Non-pigmented ciliary epithelial cell (primary cell): ENCODE results near the gene SMARCA2.
"Not testable (repeated sequence)": the region's sequence is repeated elsewhere in the genome, so short reads cannot be mapped to it uniquely, and the experiment has no call there.

Source experiments
- DNase-seq: peaks from one replicate; pipeline ENCODE4 v3.0.0-alpha.2; 2010; ENCODE audit warnings: low read depth

Gene SMARCA2

DNA sequence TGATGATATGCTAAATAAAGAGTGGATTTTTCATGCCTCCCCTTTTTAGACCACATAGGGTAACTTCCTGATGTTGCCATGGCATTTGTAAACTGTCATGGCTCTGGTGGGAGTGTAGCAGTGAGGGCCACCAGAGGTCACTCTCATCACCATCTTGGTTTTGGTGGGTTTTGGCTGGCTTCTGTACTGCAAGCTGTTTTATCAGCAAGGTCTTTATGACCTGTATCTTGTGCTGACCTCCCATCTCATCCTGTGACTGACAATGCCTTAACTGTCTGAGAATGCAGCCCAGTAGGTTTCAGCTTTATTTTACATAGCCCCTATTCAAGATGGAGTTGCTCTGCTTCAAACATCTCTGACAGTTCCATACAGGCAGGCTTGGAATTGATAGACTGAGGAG is 131.6 kb downstream of the SMARCA2 start:
- not testable (repeated sequence) for DNase-seq

DNA sequence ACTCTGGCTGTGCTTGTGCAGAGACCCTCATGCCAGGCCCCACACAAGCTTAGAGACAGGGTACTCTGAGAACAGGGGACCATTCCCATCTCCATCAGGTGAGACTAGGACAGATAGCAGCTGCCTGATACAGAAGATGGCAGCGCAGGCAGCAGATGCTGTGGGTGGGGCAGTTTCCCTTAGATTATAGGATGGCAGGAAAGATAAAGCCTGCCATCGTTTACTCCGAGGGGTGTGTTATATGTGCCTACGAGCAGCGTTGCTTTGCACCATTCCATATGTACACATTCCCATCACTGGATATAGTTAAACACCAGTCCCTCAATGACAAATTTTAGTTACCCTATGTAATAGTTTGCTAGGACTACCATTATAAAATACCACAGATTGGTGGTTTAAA is 135.2 kb downstream of the SMARCA2 start:
- no peak for DNase-seq

DNA sequence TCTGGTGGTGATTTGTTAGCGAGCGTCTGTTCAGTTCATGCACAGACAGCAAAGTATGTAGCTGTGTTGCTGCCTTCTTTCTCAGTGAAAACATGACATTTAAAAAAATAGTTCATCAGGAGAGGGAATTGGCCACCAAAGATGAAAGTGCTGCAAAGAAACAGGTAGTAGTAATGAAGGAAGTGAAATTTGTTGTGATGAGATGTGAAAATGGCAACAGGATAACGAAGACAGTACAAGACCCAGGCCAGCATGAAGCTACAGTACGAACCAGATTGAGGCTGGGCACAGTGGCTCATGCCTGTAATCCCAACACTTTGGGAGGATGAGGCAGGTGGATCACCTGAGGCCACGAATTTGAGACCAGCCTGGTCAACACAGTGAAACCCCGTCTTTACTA is 136.0 kb downstream of the SMARCA2 start:
- no peak for DNase-seq

DNA sequence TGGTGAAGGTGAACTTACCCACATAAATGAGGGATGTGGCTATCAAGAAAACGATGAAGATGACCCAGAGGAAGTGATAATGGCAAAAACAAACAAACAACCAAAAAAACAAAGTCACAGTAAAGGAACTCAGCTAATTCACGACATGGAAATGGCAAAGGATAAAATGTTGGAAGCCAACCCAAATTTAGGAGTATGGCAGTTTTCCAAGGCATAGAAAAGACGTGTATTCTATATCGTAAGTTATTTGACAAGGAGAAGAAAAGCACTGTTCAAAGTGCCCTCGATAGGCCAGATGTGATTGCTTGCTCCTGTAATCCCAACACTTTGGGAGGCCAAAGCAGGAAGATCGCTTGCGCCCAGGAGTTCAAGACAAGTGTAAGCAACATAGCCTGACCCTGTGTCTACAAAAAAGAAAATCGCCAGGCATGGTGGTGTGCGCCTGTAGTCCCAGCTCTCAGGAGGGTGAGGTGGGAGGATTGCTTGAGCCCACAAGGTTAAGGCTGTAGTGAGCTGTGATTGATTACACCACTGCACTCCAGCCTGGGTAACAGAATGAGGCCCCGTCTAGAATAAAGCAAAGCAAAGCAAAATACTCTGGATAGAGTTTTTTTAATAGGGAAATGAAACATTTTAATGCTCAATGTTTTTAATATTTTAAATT is 138.0 kb downstream of the SMARCA2 start:
- DNase-seq = no peak

DNA sequence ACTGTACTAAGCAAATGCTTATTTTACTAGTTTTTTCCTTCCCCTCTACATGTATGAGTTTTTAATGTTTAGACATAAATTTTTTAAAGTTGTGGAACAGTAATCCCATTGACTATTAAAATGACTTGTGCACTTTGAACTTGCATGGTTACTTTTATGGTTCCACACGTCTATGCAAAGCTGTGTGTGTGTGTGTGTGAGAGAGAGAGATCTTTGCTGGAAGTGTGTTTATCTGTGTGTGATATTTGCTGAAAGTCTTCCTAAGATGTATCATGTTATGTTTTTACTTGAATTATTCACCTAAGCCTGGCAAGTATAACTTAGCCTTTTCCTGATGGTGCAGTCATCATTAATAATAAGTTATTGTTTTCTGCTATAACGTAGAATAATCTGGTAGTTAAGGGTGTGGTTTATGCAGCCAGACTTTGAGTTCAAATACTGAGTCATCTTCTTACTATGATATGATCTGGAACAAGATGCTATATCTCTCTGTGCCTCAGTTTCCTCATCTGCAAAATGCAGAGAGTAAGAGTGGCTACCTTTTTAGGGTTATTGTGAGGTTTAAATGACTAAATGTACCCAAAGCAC is 138.6 kb downstream of the SMARCA2 start:
- no peak for DNase-seq

DNA sequence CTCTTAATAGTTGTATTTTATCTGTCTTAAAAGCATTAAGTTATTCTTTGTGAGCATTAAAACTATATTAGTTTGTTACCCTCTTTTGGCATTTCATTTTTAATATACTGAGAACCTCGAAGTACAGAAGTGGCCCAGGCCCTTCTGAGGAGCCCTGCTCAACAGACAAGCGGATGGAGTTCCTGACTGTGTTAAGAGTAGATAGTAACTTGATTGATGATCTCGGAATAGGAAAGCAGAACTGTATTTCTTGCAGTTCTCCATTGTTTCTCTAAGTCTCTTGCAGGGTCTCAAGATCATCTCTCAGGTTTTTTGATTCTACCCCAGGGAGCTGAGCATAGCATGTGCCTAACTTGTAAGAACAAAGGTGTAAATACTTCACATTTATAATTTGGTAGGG is 139.6 kb downstream of the SMARCA2 start:
- no peak for DNase-seq

DNA sequence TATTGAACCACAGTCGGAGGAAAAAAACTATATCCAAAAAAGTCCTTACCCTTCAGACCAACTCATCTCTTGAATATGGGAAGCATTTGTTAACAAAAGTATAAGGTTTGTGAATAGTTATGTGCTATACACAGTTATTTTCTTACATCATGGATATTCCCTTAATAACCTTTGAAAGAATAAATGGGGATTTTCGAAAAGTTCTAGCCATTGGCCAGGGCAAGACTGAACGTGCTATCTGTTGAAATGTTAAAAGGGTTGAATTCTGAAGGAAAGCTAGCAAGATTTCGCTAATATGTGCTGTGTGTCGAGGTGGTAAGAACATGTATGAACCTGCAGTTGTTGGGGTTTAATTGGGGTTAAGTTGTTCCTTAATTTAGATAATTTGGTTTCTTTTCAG is 140.8 kb downstream of the SMARCA2 start:
- no peak for DNase-seq

DNA sequence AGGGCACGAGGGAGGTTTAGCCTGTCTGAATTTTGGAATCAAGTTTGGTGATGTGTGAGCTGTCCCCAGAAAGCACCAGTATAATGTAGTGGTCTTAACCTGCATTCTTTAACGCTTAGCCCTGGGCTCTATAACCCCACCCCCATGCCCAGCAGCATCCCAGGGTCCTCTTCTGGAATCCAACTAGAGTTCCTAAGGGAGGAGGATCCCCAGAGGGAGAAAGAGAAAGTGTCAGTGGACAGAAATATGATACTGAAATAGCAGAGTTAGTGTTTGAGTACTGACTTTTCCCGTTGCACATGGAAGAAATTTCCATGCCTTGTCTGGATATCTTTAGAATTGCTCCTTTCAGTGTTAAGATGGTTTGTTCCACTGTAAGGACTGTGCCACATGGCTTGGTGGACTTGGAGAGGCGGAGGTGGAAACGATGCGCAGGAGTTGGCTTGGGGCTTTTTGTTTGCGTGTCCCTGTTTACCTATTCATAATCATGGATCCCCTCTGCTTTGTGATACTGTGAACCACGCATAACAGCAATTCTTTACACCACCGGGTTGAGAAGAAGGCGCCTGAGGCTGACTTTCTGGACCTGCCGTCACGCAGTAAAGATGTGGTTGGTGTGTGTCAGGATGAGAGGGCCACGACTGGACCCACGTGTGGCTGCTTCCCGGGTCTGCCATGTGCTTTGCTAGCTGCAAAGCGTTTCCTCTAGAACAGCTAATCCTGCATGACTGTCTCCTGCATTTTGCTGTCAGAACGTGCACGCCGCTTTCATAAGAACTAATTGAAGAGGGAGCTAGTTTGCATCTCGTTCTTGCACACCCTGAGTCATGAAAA is 142.3 kb downstream of the SMARCA2 start:
- no peak for DNase-seq

DNA sequence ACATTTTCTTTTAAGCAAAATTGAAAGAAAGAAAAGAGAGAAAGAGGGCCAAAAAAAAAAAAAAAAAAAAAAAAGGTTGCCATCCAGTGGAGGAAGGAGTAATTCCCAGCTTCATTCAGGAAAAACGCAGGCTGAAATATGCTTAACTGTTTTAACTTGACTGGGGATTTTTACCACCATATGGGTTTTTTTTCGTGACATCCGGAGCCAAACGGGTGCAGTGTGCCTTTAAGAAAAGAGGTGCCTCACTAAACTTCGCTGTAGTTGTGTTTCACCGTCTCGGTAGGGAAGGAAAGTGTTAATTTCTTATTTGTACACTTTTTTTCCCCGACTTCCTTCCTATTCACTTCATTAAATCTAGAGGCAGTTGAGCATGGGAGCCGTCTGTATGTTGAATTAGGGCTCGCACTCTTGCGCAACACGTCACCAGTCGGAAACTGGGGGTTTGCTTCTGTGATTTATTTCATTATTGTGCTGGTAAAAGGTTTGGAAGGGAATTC is 143.0 kb downstream of the SMARCA2 start:
- DNase-seq = no peak

DNA sequence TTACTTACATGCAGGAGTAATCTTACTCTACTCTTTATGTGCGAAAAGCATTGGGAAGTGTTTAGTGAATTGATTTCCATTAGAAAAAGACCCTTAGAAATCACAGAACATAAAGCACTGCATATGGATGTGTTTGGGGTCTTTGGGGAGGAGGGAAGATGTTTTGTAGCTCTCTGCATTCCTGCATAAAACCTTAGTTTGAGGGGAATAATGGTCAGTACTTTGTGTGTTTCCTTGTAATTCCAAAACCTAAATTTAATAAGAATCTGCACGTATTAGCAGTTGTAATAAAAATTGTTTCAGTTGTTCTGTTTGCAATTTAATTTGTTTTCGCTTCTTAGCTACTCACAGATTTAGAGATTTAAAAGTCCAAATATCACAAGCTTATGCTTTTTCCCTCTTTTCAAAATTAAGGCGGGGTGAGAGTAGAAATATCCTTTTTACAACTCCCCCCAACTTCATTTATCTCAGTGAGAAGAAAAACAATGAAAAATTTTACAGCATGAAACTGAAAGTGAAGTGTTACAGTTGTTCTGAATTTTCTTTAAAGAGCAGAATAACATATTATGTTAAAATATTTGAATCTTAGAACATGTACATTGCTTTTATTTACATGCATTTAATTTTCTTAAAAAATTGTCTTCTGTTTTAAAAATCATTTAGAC is 143.8 kb downstream of the SMARCA2 start:
- DNase-seq = no peak

DNA sequence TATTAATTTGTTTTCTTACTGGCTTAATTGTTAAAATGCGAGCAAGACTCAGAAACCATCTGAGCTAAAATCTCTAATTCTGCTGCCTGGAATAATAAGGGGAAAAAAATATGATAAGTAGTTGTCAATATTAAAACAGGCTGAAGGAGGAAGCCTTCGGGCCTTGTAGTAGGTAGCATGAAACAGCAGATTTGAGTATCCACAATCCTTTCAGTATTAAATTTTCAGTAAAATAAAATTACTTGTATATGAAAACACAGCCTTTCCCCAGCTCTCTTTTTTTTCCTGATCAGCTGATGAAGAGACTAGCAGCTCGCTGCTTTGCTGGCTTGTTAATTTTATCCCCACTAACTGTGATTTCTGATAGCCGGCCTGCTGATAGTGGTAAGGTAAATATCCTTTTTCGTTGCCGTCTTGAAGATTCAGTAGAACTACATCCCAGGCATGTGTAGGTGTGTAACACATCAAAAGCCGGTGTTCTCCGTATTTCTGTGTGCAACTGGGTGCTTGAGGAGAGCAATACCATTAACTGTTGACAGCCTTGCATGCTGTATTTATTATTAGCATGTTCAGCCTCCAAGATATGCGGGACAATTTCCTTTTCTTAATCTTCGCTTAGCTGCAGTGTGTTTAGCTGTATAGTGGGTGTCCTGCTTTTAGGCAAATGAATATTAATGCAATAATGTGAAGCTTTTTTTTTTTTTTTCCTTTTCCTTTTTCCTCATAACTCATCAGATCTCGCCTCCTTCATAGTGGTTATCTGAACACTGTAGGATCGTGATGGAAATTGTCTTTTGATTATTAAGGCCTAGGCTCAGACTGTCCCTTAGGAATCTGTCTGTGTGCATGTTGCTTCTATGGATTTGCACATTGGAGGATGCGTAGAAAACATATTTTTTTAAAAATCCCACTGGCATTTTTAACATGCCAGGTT is 144.6 kb downstream of the SMARCA2 start:
- DNase-seq = no peak

DNA sequence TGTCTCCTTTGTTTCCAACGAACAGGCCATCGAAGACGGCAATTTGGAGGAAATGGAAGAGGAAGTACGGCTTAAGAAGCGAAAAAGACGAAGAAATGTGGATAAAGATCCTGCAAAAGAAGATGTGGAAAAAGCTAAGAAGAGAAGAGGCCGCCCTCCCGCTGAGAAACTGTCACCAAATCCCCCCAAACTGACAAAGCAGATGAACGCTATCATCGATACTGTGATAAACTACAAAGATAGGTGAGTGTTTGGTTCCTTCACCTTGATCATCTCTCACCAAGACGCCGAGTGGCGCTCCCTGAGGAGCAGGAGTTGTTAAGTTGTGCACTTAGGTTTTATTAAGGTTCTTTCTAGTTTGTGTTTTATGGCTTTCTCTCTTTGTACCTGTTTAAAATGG is 146.5 kb downstream of the SMARCA2 start:
- no peak for DNase-seq

DNA sequence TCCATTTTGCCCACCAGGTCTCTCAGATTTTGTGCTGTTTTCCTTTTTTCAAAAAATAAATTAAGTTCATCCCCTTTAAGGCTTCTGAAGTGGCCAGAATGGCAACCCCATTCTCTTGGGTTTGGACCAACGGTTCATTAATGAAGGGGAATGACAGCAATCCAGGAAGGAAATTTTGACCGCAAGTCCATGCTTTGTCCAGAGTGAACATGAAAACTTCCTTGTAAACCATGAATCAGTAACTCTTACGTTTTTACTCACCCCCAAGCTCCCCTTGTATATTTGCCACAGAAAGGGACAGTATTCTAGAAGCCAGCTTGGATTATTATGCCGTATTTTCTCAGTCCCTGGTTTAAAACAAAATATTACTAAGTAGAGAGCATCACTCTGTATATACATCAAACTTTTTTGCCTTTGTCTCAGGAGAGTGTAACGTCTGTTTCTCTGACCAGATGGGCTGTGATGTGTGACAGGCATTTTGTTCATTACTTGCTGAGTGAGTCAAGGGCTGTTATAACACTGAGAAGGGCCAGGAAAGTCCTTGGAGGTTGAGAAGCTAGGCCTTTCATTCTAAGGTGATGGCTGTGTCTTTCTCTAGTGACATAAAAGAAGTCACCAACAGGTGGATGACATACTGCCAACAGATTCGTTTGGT is 148.2 kb downstream of the SMARCA2 start:
- no peak for DNase-seq

DNA sequence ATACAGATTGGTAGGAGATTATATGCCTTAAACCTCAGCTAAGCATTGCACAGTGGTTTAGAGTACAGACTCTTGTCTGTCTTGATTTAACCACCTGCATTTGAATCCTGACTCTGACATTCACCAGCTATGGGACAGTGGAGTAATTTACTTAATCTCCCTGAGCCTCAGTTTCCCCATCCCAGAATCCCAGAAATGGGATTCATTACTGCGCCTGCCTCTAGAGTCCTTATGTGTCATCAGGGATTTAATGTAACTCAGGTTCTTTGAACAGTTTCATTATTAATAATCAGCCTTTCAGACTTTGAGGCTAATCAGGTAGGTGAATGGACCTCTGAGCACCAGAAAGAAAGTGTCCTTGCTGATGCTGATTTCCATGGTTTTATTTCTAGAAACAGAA is 149.1 kb downstream of the SMARCA2 start:
- no peak for DNase-seq

DNA sequence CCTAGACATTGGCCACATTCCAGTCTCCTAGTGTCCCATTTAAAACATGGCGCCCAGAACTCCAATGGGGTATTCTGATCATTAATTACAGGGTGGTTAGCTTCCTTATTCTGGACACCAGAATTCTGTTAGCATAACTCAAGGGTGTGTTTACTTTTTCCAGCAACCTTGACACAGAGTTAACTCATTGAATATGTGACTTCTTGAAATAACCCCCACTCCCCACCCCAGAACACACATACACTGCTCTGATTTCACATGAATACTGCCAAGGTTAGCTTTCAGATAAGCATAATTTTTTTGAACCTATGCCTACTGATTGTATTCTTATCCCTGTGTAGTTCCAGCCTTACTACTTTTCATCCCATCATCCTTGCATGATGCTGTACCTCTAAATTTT is 151.1 kb downstream of the SMARCA2 start:
- no peak for DNase-seq

DNA sequence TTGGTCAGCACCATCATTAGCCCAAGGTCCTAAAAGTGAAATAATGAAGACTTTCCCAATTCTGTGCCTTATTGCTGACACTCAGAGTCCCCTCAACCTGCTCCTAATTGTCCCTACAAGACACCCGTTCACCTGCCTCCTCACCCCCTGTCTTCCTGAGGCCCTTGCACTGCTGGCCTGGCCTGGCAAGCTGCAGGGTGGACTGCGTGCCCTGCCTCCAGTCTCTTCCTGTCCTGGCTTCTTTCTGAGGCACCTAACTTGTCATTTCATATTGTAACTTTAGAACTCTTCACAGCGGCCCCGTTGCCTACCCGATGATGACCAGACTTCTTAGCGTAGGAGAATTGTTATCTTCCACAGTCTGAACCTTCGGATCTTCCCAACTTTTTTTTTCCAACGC is 153.9 kb downstream of the SMARCA2 start:
- DNase-seq = no peak

DNA sequence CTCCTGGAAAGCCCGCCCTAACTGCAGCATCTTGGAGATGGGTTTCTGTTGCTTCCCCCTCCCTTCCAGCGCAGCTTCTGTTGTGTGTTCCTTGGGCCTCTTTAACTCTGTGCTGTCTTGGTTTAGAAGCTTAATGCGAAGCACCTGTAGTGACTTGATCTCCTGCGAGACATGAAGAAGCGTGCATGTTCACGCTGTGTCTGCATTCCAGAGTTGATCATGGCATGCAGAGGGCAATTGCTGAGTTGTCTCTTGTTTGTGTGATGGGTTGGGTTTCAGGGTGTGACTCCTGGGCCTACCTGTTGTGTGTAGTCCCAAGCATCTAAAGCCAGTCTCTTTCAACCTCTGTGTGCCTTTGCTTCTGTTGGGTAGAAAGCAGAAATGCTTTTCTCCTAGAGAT is 155.6 kb downstream of the SMARCA2 start:
- DNase-seq = no peak

DNA sequence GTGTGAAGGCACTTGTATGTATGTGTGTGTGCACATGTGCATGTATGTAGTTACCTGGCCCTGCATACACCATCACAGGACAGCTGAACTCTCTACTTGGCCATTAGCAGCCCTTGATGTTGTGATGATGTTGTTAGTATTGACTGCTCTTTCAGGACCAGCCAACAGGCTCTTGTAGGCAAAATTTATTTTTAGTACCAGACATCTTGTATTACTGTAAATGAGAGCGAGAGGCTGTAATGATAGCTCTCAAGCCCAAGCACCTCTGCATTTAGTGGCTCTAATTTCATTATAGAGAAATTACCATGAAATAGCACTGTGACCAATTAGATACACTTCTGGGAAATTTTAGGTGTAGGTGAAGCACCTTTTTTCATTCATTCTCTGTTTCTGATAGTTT is 158.0 kb downstream of the SMARCA2 start:
- no peak for DNase-seq

DNA sequence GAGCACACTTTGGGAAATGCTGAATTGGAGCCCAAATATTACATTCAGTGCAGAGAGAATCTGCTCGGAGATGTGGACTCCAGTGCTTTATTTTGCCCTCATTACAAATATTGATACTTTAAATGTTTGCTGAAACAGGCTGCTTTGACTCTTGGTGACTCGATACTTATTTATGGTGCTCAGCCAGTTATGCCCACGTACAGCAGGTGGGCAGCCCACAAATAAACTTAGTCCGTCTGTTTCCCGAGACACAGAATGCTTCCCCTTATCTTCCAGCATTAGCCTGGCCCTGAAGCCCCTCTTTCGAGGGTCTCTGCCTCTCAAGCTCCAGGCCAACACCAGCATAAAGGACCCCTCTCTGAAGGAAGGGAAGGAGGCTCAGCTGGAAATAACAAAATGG is 158.7 kb downstream of the SMARCA2 start:
- DNase-seq = no peak

DNA sequence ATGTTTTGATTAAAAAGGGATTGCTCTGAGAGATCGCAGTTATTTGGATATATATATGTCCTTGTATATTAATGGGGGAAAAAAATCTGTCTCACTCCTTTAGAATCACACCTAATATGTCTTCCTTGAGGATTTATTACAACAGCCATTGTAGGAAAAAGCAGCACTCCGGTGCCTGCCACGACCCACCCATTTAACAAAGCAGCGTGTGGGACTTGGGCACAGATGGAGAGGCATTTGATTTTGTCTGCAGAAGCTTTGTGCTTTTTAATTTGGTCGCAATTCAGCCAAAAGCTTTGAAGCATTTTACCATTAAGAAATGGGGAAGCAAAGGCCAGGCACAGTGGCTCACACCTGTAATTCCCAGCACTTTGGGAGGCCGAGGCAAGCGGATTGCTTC is 159.2 kb downstream of the SMARCA2 start:
- DNase-seq = no peak

DNA sequence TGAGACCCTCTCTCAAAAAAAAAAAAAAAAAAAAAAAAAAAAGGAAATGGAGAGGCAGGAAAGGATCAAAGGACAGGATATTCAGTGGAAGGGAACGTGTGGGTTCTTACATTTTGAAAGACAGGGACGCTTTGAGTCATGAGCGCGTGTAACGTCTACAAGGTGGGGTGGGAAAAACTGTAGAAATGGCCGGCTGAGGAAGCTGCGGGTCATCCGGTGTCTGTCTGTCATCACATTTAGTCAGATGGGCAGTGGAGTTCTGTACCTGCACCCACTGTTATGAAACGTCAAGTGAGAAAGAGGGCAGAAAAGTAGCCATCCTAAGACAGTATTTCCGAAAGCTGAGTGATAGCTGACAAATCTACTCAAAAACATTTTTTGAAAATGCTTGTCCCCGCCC is 159.8 kb downstream of the SMARCA2 start:
- no peak for DNase-seq
